CD8-positive, alpha-beta memory T cell (primary cell): ENCODE results near the gene MAGOH. TPM values are rescaled to one million over a fixed set of nuclear protein-coding genes. Genes with fewer than 3 reads are reported as not detected.

Source experiments
- CTCF ChIA-PET: fragments of 350-600 bp; sonication (Branson Sonifier 250); formaldehyde crosslinking; loops from one replicate; lab custom pipeline; 2021; ENCODE audit warnings: antibody characterized with exemption; lab: Charles Lee
- POLR2A ChIA-PET: fragments of 350-600 bp; sonication (Branson Sonifier 250); formaldehyde crosslinking; loops from one replicate; lab custom pipeline; 2021; ENCODE audit warnings: antibody characterized with exemption; lab: Charles Lee
- DNase-seq, 5 donors: peaks; one replicate each; pipeline versions ENCODE4 v3.0.0 to v3.0.0-alpha.2; 2020 to 2022; ENCODE audit warnings: mixed read lengths in 1 of 5
- H3K27ac ChIP-seq: one replicate; pipeline ENCODE4 v1.7.0; 2013; ENCODE audit warnings: low read depth, mild to moderate bottlenecking, low read length, moderate library complexity
- H3K27me3 ChIP-seq: 2 replicates; pipeline ENCODE4 v1.7.0; 2013; ENCODE audit warnings: low read length, mild to moderate bottlenecking; ENCODE audit not compliant: insufficient read depth, poor library complexity, severe bottlenecking
- H3K36me3 ChIP-seq: 2 replicates; pipeline ENCODE4 v1.7.0; 2013; ENCODE audit warnings: mild to moderate bottlenecking, low read length, moderate library complexity; ENCODE audit not compliant: insufficient read depth
- H3K4me1 ChIP-seq: 2 replicates; pipeline ENCODE4 v1.7.0; 2013; ENCODE audit warnings: mild to moderate bottlenecking, low read length, moderate library complexity; ENCODE audit not compliant: insufficient read depth
- H3K4me3 ChIP-seq: 2 replicates; pipeline ENCODE4 v1.7.0; 2013; ENCODE audit warnings: mild to moderate bottlenecking, low read length
- H3K9me3 ChIP-seq: 2 replicates; pipeline ENCODE4 v1.7.0; 2013; ENCODE audit warnings: mild to moderate bottlenecking, low read length
- H3K27ac Mint-ChIP-seq, 8 donors: one replicate each; pipeline ENCODE4 v1.8.0; 2020 to 2021; ENCODE audit warnings: mixed read lengths in 8 of 8, mild to moderate bottlenecking in 6 of 8, inconsistent platforms in 3 of 8, moderate library complexity in 3 of 8
- H3K27me3 Mint-ChIP-seq, 2 donors: one replicate each; pipeline ENCODE4 v1.8.0; 2020 to 2021; ENCODE audit warnings: mixed read lengths in 2 of 2, mild to moderate bottlenecking in 1 of 2, moderate library complexity in 1 of 2
- H3K36me3 Mint-ChIP-seq, 3 donors: one replicate each; pipeline ENCODE4 v1.8.0; 2020 to 2021; ENCODE audit warnings: mixed read lengths in 3 of 3, inconsistent platforms in 1 of 3, mild to moderate bottlenecking in 1 of 3
- H3K4me1 Mint-ChIP-seq, 3 donors: one replicate each; pipeline ENCODE4 v1.8.0; 2020 to 2021; ENCODE audit warnings: mixed read lengths in 3 of 3, inconsistent platforms in 1 of 3, mild to moderate bottlenecking in 1 of 3
- H3K4me3 Mint-ChIP-seq, 7 donors: one replicate each; pipeline ENCODE4 v1.8.0; 2020 to 2021; ENCODE audit warnings: mixed read lengths in 7 of 7, mild to moderate bottlenecking in 6 of 7, moderate library complexity in 4 of 7, inconsistent platforms in 2 of 7
- H3K9me3 Mint-ChIP-seq, 5 donors: one replicate each; pipeline ENCODE4 v1.8.0; 2020 to 2022; ENCODE audit warnings: mixed read lengths in 5 of 5, mild to moderate bottlenecking in 3 of 5, moderate library complexity in 2 of 5, inconsistent platforms in 1 of 5
- polyA plus RNA-seq: library from polyadenylated mRNA; unstranded; fragments of 300-500 nt; fragmentation: Illumina TruSeq; gene quantifications from one replicate; pipeline ENCODE4 v1.2.3, GENCODE V29; 2021
- total RNA-seq, 2 experiments: library from RNA; stranded (reverse); gene quantifications; one replicate each; pipeline ENCODE4 v1.2.3, GENCODE V29; 2021

Gene MAGOH
- total and polyA plus RNA-seq, 3 experiments from 2014 or later = 121 to 129 (median 127) TPM

- no peak overlapping the region for H3K4me3 ChIP-seq
- CTCF ChIA-PET = interaction anchor here (0.7 kb wide), 1 partner anchor 1086 kb away, joined by 3 read pairs; no protein-coding TSS in a partner anchor
- no peaks in the 10 kb centered on the region for H3K9me3 ChIP-seq
Measured at GRCh38 chr1:53242381-53242780, 4.1 kb upstream of the MAGOH start.

GRCh38 chr1:53241828-53242227, 3.5 kb upstream of the MAGOH start:
- DNase-seq = no peak
- ChIA-PET CTCF (no interaction called here), POLR2A (no interaction called here)
- Mint-ChIP-seq H3K27me3 (peaks cover 0 to 6% of the 10 kb centered on the region in 2 donors), H3K4me3 (no peak overlapping the region), H3K4me1 (peaks cover 16 to 24% (median 22%) of the 10 kb centered on the region in 3 donors), H3K9me3 (no peaks in the 10 kb centered on the region), H3K36me3 (peaks cover 0 to 11% (median 4%) of the 10 kb centered on the region in 3 donors), H3K27ac (peak overlapping the region in 2 of 8 donors; percentile 31 to 32)
- no peaks in the 10 kb centered on the region for H3K9me3 ChIP-seq
- H3K27me3 ChIP-seq = no peaks in the 10 kb centered on the region
- no peak overlapping the region for H3K4me3 ChIP-seq
- H3K27ac ChIP-seq = no peak overlapping the region
- H3K36me3 ChIP-seq = no peaks in the 10 kb centered on the region
- H3K4me1 ChIP-seq = peaks cover 16% of the 10 kb centered on the region

More at GRCh38 chr1:53242381-53242780, 4.1 kb upstream of the MAGOH start:
- peaks cover 16 to 19% (median 17%) of the 10 kb centered on the region in 3 donors for H3K4me1 Mint-ChIP-seq
- Histone ChIP-seq H3K4me1 (peaks cover 11% of the 10 kb centered on the region), H3K27me3 (no peaks in the 10 kb centered on the region), H3K36me3 (no peaks in the 10 kb centered on the region), H3K27ac (no peak overlapping the region)
- H3K9me3 Mint-ChIP-seq = no peaks in the 10 kb centered on the region
- no peak overlapping the region for H3K27ac Mint-ChIP-seq
- peaks cover 0 to 13% (median 4%) of the 10 kb centered on the region in 3 donors for H3K36me3 Mint-ChIP-seq
- POLR2A ChIA-PET = no interaction called here
- H3K4me3 Mint-ChIP-seq = no peak overlapping the region
- H3K27me3 Mint-ChIP-seq = peaks cover 0 to 6% of the 10 kb centered on the region in 2 donors
- no peak for DNase-seq

GRCh38 chr1:53237638-53238037, 680 bp downstream of the MAGOH start:
- POLR2A ChIA-PET = interaction anchor here (0.7 kb wide), 1 partner anchor 15 kb away, joined by 8 read pairs; no protein-coding TSS in a partner anchor

GRCh38 chr1:53220962-53221286, 17.4 kb downstream of the MAGOH start:
- Mint-ChIP-seq H3K36me3 (peaks cover 0 to 38% (median 5%) of the 10 kb centered on the region in 3 donors), H3K27me3 (peaks cover 0 to 4% of the 10 kb centered on the region in 2 donors), H3K4me3 (peak overlapping the region; percentile 90 to 99 (median 93)), H3K4me1 (peaks cover 23 to 28% (median 26%) of the 10 kb centered on the region in 3 donors), H3K9me3 (no peaks in the 10 kb centered on the region), H3K27ac (peak overlapping the region; percentile 95 to 99 (median 98))
- no peak for DNase-seq
- CTCF ChIA-PET = interaction anchor here (0.7 to 1.6 kb wide), 2 partner anchors 9 to 26 kb away, joined by 3 to 5 read pairs; no protein-coding TSS in a partner anchor
- Histone ChIP-seq H3K4me3 (peak overlapping the region; percentile 78), H3K27ac (peak overlapping the region; percentile 90), H3K27me3 (no peaks in the 10 kb centered on the region), H3K36me3 (no peaks in the 10 kb centered on the region), H3K9me3 (no peaks in the 10 kb centered on the region), H3K4me1 (peaks cover 16% of the 10 kb centered on the region)
- POLR2A ChIA-PET = interaction anchor here (0.8 kb wide), 1 partner anchor 24 kb away, joined by 3 read pairs; no protein-coding TSS in a partner anchor

More at GRCh38 chr1:53237638-53238037, 680 bp downstream of the MAGOH start:
- peaks cover 20% of the 10 kb centered on the region for H3K4me1 ChIP-seq
- no peak for DNase-seq
- no peaks in the 10 kb centered on the region for H3K27me3 ChIP-seq
- Mint-ChIP-seq H3K36me3 (peaks cover 0 to 47% (median 10%) of the 10 kb centered on the region in 3 donors), H3K27me3 (peaks cover 0 to 6% of the 10 kb centered on the region in 2 donors), H3K9me3 (no peaks in the 10 kb centered on the region), H3K27ac (peak overlapping the region; percentile 96 to 100 (median 98)), H3K4me3 (peak overlapping the region; percentile 96 to 100 (median 98)), H3K4me1 (peaks cover 29 to 39% (median 38%) of the 10 kb centered on the region in 3 donors)
- H3K9me3 ChIP-seq = no peaks in the 10 kb centered on the region
- H3K4me3 ChIP-seq = peak overlapping the region; percentile 75
- CTCF ChIA-PET = interaction anchor here (0.9 kb wide), 1 partner anchor 9 kb away, joined by 4 read pairs; no protein-coding TSS in a partner anchor
- peaks cover 19% of the 10 kb centered on the region for H3K36me3 ChIP-seq
- H3K27ac ChIP-seq = peak overlapping the region; percentile 89

- H3K27ac ChIP-seq = peak within 1 kb of the TSS; percentile 90
- peaks cover 0 to 4% of the 10 kb centered on the region in 2 donors for H3K27me3 Mint-ChIP-seq
- peaks cover 16% of the 10 kb centered on the region for H3K4me1 ChIP-seq
- no peaks in the 10 kb centered on the region for H3K9me3 ChIP-seq
- peaks cover 23 to 28% (median 26%) of the 10 kb centered on the region in 3 donors for H3K4me1 Mint-ChIP-seq
- H3K4me3 Mint-ChIP-seq = peak within 1 kb of the TSS; percentile 90 to 99 (median 93)
- H3K4me3 ChIP-seq = peak within 1 kb of the TSS; percentile 78
- H3K36me3 Mint-ChIP-seq = peaks cover 0 to 39% (median 5%) of the 10 kb centered on the region in 3 donors
- no peaks in the 10 kb centered on the region for H3K36me3 ChIP-seq
- CTCF ChIA-PET = interaction anchor here (0.7 to 1.6 kb wide), 2 partner anchors 10 to 26 kb away, joined by 3 to 5 read pairs; no protein-coding TSS in a partner anchor
- H3K27ac Mint-ChIP-seq = peak within 1 kb of the TSS; percentile 95 to 99 (median 98)
- H3K27me3 ChIP-seq = no peaks in the 10 kb centered on the region
- peak; percentile 87 to 94 (median 91) for DNase-seq
- H3K9me3 Mint-ChIP-seq = no peaks in the 10 kb centered on the region
- POLR2A ChIA-PET = interaction anchor here (0.8 kb wide), 1 partner anchor 23 kb away, joined by 3 read pairs; no protein-coding TSS in a partner anchor
Measured at GRCh38 chr1:53220171-53220961, 18.0 kb downstream of the MAGOH start, which contains the start of gene CZIB. Gene CZIB (minus strand): TSS chr1:53220634. CDS start chr1:53220575, 59 bp downstream.

GRCh38 chr1:53219711-53220110, 18.6 kb downstream of the MAGOH start:
- Histone ChIP-seq H3K36me3 (no peaks in the 10 kb centered on the region), H3K27me3 (no peaks in the 10 kb centered on the region), H3K4me3 (peak overlapping the region; percentile 78), H3K27ac (peak overlapping the region; percentile 90), H3K4me1 (peaks cover 16% of the 10 kb centered on the region), H3K9me3 (no peaks in the 10 kb centered on the region)
- Mint-ChIP-seq H3K9me3 (no peaks in the 10 kb centered on the region), H3K36me3 (peaks cover 0 to 44% (median 5%) of the 10 kb centered on the region in 3 donors), H3K4me3 (peak overlapping the region; percentile 90 to 99 (median 93)), H3K4me1 (peaks cover 23 to 28% (median 26%) of the 10 kb centered on the region in 3 donors), H3K27me3 (peaks cover 0 to 4% of the 10 kb centered on the region in 2 donors), H3K27ac (peak overlapping the region; percentile 95 to 99 (median 98))
- POLR2A ChIA-PET = interaction anchor here (1.1 kb wide), 1 partner anchor 22 kb away, joined by 9 read pairs; no protein-coding TSS in a partner anchor
- CTCF ChIA-PET = interaction anchor here (1.6 kb wide), 1 partner anchor 25 kb away, joined by 5 read pairs; no protein-coding TSS in a partner anchor
- no peak for DNase-seq

- ChIA-PET CTCF (no interaction called here), POLR2A (no interaction called here)
- Histone ChIP-seq H3K4me3 (no peak overlapping the region), H3K9me3 (no peaks in the 10 kb centered on the region), H3K27ac (no peak overlapping the region), H3K27me3 (no peaks in the 10 kb centered on the region), H3K36me3 (peaks cover 3% of the 10 kb centered on the region), H3K4me1 (peaks cover 16% of the 10 kb centered on the region)
- Mint-ChIP-seq H3K9me3 (no peaks in the 10 kb centered on the region), H3K27ac (peak overlapping the region in 5 of 8 donors; percentile 51 to 99 (median 96)), H3K27me3 (peaks cover 0 to 4% of the 10 kb centered on the region in 2 donors), H3K4me1 (peaks cover 23 to 28% (median 26%) of the 10 kb centered on the region in 3 donors), H3K4me3 (peak overlapping the region in 2 of 7 donors; percentile 18 to 95), H3K36me3 (peaks cover 0 to 58% (median 10%) of the 10 kb centered on the region in 3 donors)
- no peak for DNase-seq
Measured at GRCh38 chr1:53218201-53218600, 20.1 kb downstream of the MAGOH start.
